ENCODE results near the gene MYO5B. TPM values are rescaled to one million over a fixed set of nuclear protein-coding genes. Genes with fewer than 3 reads are reported as not detected.
A peak's percentile ranks its signal among the peaks of the same experiment; 100 is the strongest.

The MYO5B gene
- total and polyA plus RNA-seq, 2 experiments from 2014 or later, result 20.3 to 41.9 TPM

DNA sequence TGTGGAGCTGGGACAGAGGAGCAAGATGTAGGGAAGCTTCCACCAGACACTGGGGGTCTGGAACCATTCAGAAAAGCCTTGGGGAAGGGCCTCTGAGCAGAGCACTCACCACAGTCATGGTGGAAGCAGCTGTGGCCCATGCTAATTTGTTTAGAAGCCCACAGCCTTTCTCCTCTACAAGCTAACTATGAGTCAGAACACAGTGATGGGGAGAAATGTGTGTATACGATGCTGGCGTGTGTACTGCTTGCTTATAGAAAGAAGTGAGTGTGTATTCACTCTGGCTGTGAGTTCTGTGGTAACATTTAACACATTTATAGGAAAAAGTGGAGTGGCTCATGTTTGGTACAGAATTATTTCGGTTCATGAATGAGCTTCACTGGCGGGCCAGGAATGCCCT, 224.6 kb downstream of the MYO5B start:
- H3K27ac ChIP-seq, result no peak overlapping the region
- H3K9me2 ChIP-seq (replicated peaks; ENCODE audit: insufficient read depth), result no peaks in the 10 kb centered on the region
- H3K4me1 ChIP-seq (ENCODE audit: insufficient read depth), result peaks cover 24% of the 10 kb centered on the region
- no peaks in the 10 kb centered on the region for H3K79me2 ChIP-seq
- no peaks in the 10 kb centered on the region for H3K36me3 ChIP-seq (replicated peaks; ENCODE audit: insufficient read depth, low read depth)
- H3K4me3 ChIP-seq, result no peak overlapping the region
- no peaks in the 10 kb centered on the region for H3K27me3 ChIP-seq
- no peak overlapping the region for H3K4me2 ChIP-seq
- no peaks in the 10 kb centered on the region for H3K9me3 ChIP-seq (ENCODE audit: low read depth)
- no peak for TF ChIP-seq CTCF (IDR thresholded peaks at IDR 0.05; ENCODE audit: poor library complexity)
- TF ChIP-seq EZH2 (IDR thresholded peaks at IDR 0.05; ENCODE audit: borderline replicate concordance), result no peak
- TF ChIP-seq EZH2phosphoT487 (IDR thresholded peaks at IDR 0.05; ENCODE audit: low read depth, severe bottlenecking, unreplicated experiment), result no peak
- WGBS (ENCODE audit: low lambda C conversion rate, missing lambda C conversion rate), result 88% methylated on average over 4 of the region's 4 CpGs
- peaks cover 4% of the 10 kb centered on the region for H4K20me1 ChIP-seq (ENCODE audit: insufficient read depth, poor library complexity, severe bottlenecking)
- no peak for DNase-seq (ENCODE audit: low spot score)
- H2AFZ ChIP-seq, result no peak overlapping the region

DNA sequence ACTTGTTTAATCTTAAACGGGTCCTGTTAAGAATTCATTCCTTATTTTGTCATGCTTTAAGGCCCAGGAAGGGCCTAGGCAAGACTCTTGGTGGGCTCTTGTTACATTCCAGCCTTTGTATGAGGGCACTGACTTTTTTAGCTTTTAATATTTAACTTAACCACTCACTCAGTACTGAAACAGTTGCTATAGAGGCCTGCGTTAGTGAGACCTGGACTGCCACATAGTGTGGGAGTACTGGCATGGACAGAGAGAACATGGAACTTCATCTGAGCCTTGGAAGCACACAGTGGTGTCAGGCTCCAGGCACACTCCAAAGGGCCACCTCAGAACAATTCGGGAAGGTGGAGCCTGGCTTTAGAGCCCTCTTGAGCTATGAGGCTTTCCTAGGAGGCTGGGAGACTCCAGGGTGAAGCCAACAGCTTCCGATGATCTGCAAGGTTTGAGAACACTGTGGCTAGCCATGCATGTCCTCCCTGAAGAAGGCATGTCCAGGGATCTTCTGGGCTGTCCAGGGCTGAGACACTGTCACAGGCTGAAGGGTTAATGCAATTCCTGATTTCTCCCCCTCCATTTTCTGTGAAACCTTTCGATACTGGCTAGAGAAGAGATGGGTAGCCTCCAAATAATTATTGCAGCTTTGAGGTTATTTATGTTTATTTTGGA, 226.2 kb downstream of the MYO5B start:
- peaks cover 4% of the 10 kb centered on the region for H4K20me1 ChIP-seq (ENCODE audit: insufficient read depth, poor library complexity, severe bottlenecking)
- H3K4me2 ChIP-seq, result no peak overlapping the region
- no peak overlapping the region for H3K27ac ChIP-seq
- H3K9me2 ChIP-seq (replicated peaks; ENCODE audit: insufficient read depth), result no peaks in the 10 kb centered on the region
- H3K79me2 ChIP-seq, result no peaks in the 10 kb centered on the region
- H2AFZ ChIP-seq, result no peak overlapping the region
- 71% methylated on average over 5 of the region's 5 CpGs for WGBS (ENCODE audit: low lambda C conversion rate, missing lambda C conversion rate)
- H3K36me3 ChIP-seq (replicated peaks; ENCODE audit: insufficient read depth, low read depth), result no peaks in the 10 kb centered on the region
- no peak overlapping the region for H3K4me3 ChIP-seq
- H3K4me1 ChIP-seq (ENCODE audit: insufficient read depth), result peaks cover 24% of the 10 kb centered on the region
- TF ChIP-seq CTCF (IDR thresholded peaks at IDR 0.05; ENCODE audit: poor library complexity), result no peak
- no peak for TF ChIP-seq EZH2 (IDR thresholded peaks at IDR 0.05; ENCODE audit: borderline replicate concordance)
- TF ChIP-seq EZH2phosphoT487 (IDR thresholded peaks at IDR 0.05; ENCODE audit: low read depth, severe bottlenecking, unreplicated experiment), result no peak
- DNase-seq (ENCODE audit: low spot score), result no peak
- no peaks in the 10 kb centered on the region for H3K27me3 ChIP-seq
- H3K9me3 ChIP-seq (ENCODE audit: low read depth), result no peaks in the 10 kb centered on the region

GRCh38 chr18:49967636-49968313, 227.2 kb downstream of the MYO5B start:
- no peaks in the 10 kb centered on the region for H3K9me3 ChIP-seq (ENCODE audit: low read depth)
- no peak overlapping the region for H3K4me2 ChIP-seq
- H3K4me3 ChIP-seq, result no peak overlapping the region
- peaks cover 24% of the 10 kb centered on the region for H3K4me1 ChIP-seq (ENCODE audit: insufficient read depth)
- no peaks in the 10 kb centered on the region for H3K9me2 ChIP-seq (replicated peaks; ENCODE audit: insufficient read depth)
- no peak overlapping the region for H2AFZ ChIP-seq
- TF ChIP-seq EZH2phosphoT487 (IDR thresholded peaks at IDR 0.05; ENCODE audit: low read depth, severe bottlenecking, unreplicated experiment), result no peak
- TF ChIP-seq EZH2 (IDR thresholded peaks at IDR 0.05; ENCODE audit: borderline replicate concordance), result no peak
- no peak for TF ChIP-seq CTCF (IDR thresholded peaks at IDR 0.05; ENCODE audit: poor library complexity)
- no peaks in the 10 kb centered on the region for H3K79me2 ChIP-seq
- peaks cover 4% of the 10 kb centered on the region for H4K20me1 ChIP-seq (ENCODE audit: insufficient read depth, poor library complexity, severe bottlenecking)
- no peaks in the 10 kb centered on the region for H3K36me3 ChIP-seq (replicated peaks; ENCODE audit: insufficient read depth, low read depth)
- H3K27ac ChIP-seq, result peak overlapping the region; percentile 38
- WGBS (ENCODE audit: low lambda C conversion rate, missing lambda C conversion rate), result 78% methylated on average over 7 of the region's 7 CpGs
- DNase-seq (ENCODE audit: low spot score), result no peak
- H3K27me3 ChIP-seq, result no peaks in the 10 kb centered on the region

Measured in hepatocyte (in vitro differentiated cells).